ENCODE measurements around the gene FOXL3.

FOXL3 gene

GRCh38 chr7:266851-267840 lies 22.8 kb upstream of the FOXL3 start:
- no peak for DNase-seq (ENCODE audit: low spot score)

GRCh38 chr7:268991-269390 lies 21.0 kb upstream of the FOXL3 start:
- DNase-seq (ENCODE audit: low spot score): no peak

- no peak for DNase-seq (ENCODE audit: low spot score)
Measured at GRCh38 chr7:269721-270120, 20.2 kb upstream of the FOXL3 start.

GRCh38 chr7:270351-270983 lies 19.5 kb upstream of the FOXL3 start:
- DNase-seq (ENCODE audit: low spot score): no peak

- no peak for DNase-seq (ENCODE audit: low spot score)
Measured at GRCh38 chr7:271266-272107, 18.5 kb upstream of the FOXL3 start.

- no peak for DNase-seq (ENCODE audit: low spot score)
Measured at GRCh38 chr7:272108-272615, 17.8 kb upstream of the FOXL3 start.

GRCh38 chr7:272631-273030 lies 17.3 kb upstream of the FOXL3 start:
- no peak for DNase-seq (ENCODE audit: low spot score)

- no peak for DNase-seq (ENCODE audit: low spot score)
Measured at GRCh38 chr7:273327-273726, 16.6 kb upstream of the FOXL3 start.

- no peak for DNase-seq (ENCODE audit: low spot score)
Measured at GRCh38 chr7:274266-274665, 15.7 kb upstream of the FOXL3 start.

GRCh38 chr7:276230-276835 lies 13.6 kb upstream of the FOXL3 start:
- no peak for DNase-seq (ENCODE audit: low spot score)

- DNase-seq (ENCODE audit: low spot score): no peak
Measured at GRCh38 chr7:277228-277627, 12.7 kb upstream of the FOXL3 start.

- no peak for DNase-seq (ENCODE audit: low spot score)
Measured at GRCh38 chr7:278081-278480, 11.9 kb upstream of the FOXL3 start.

- DNase-seq (ENCODE audit: low spot score): no peak
Measured at GRCh38 chr7:279821-280220, 10.1 kb upstream of the FOXL3 start.

- DNase-seq (ENCODE audit: low spot score): no peak
Measured at GRCh38 chr7:280461-280860, 9.5 kb upstream of the FOXL3 start.

GRCh38 chr7:281637-282036 lies 8.3 kb upstream of the FOXL3 start:
- DNase-seq (ENCODE audit: low spot score): no peak

- DNase-seq (ENCODE audit: low spot score): no peak
Measured at GRCh38 chr7:282621-283020, 7.3 kb upstream of the FOXL3 start.

GRCh38 chr7:284762-285722 lies 4.9 kb upstream of the FOXL3 start:
- DNase-seq (ENCODE audit: low spot score): no peak

- DNase-seq (ENCODE audit: low spot score): no peak
Measured at GRCh38 chr7:285731-286130, 4.2 kb upstream of the FOXL3 start.

- DNase-seq (ENCODE audit: low spot score): no peak
Measured at GRCh38 chr7:286266-286665, 3.7 kb upstream of the FOXL3 start.

GRCh38 chr7:288671-289101 lies 1.3 kb upstream of the FOXL3 start:
- DNase-seq (ENCODE audit: low spot score): no peak

All from NAMALWA (cell line).